CD1c-positive myeloid dendritic cell (primary cell): Measurements from ENCODE around the gene KLK3.
"Not testable (repeated sequence)": the region's sequence is repeated elsewhere in the genome, so short reads cannot be mapped to it uniquely, and the experiment has no call there.

ENCODE experiments used
- DNase-seq: peaks from one replicate; pipeline ENCODE4 v3.0.0-alpha.2; 2016; ENCODE audit errors: extremely low spot score

Gene KLK3

GRCh38 chr19:50854636-50855410 lies at the start of gene KLK3:
KLK3 (plus strand) TSS chr19:50854915; CDS start chr19:50854956, 41 bp downstream.
- DNase-seq = no peak

DNA sequence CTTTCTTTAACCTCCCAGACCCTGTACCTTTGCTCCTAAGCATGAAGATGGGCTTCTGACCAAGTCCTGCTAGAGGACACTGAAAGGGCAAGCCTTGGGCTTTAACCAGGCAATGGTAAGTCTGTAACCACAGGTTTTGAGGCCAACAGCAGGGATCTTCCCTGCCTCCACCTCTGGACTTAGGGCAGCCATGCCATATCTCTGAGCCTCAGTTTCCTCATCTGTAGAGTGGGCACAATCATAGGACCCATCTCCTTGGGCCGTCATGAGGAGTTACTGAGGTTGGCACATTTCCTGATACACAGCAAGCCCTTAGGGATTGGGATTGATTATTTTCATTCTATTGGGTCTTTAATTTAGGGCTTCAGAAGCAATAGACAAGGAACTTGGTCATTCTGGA lies 45.9 kb upstream of the KLK3 start:
- no peak for DNase-seq

GRCh38 chr19:50811622-50812238 lies 43.0 kb upstream of the KLK3 start:
- DNase-seq = not testable (repeated sequence)

DNA sequence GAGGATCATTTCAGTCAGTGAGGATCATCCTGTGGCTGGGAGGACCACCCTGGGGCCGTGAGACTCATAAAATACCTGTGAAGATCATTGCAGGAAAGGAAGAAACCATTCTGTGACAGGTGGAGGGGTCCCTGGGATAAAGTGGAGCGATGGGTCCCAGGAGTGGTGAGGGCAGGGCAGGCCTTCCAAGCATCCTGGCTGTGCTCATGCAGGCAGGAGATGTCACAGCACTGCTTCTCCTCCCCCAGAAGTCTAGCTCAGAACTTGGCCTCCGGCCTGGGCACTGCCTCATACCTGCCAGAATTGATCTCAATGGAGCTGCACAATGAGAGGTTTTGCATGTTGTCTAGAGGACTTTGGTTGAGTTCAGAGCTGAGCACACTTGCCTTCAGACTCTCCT lies 42.2 kb upstream of the KLK3 start:
- DNase-seq = no peak

GRCh38 chr19:50814883-50815282 lies 39.8 kb upstream of the KLK3 start:
- no peak for DNase-seq

- DNase-seq = no peak
These were observed 39.3 kb upstream of the KLK3 start for GRCh38 chr19:50815439-50815838.

- peak; percentile 46 for DNase-seq
These were observed 36.5 kb upstream of the KLK3 start for GRCh38 chr19:50817941-50818858.

DNA sequence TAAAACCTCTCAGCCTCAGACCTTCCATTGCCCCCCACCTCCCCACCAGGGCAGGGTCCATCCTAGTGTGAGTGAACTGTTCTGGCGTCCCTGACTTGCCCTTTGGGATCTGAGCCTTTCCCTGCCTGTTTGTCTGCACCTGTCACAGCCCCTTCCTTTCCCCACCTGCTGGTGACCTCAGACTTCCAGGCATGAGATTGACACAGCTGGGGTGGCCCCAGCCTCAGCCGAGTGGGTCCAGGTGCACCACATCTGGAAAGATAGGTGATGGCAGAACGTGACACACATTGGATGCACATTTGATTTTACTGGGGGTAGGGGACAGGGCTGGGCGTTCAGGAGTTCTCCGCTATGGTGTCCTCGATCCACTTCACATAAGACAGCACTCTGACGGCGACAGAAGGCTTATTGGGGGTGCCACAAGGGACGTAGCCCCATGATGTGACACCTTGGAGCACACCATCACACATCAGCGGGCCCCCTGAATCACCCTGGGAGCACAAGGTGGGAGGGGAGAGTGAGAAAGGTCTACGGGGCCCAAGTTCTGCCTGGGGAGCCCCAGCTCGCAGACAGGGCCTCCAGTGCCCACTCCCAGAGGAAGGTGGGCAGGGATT lies 35.7 kb upstream of the KLK3 start:
- no peak for DNase-seq

DNA sequence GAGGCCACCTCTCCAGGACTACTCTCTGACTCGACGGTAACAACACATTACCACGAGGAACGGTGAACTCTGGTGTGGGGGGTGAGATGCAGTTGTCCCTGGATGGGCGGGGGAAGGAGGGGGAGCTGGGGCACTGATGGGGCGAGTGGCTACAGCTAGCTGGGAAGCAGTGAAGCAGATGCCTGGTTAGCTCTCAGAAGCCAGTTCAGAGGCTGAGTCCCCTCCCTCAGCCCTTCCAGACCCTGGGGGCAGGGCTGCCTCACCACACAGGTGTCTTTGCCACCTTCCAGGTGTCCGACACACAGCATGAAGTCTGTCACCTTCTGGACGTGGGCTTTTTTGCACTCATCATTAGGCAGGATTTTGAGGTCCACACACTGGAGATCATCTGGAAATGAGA lies 35.1 kb upstream of the KLK3 start:
- no peak for DNase-seq

DNA sequence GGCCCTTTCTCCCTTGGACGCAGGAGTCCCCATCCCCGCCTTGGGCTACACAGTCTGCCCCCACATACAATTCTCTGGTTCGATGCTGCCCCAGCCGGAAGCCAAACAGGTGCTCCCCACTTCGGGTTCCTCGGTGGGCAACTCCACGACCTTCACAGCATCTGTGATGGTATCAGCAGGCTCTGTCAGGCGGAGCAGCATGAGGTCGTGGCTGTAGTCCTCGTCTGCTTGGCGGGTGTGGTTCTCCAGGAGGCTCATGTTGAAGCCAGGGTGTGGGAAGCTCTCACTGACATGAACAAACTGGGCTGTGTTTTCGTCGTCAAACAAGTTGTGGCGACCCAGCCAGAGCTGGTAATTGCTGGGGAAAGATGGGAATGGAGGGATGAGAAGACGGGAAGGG lies 34.6 kb upstream of the KLK3 start:
- DNase-seq = no peak

DNA sequence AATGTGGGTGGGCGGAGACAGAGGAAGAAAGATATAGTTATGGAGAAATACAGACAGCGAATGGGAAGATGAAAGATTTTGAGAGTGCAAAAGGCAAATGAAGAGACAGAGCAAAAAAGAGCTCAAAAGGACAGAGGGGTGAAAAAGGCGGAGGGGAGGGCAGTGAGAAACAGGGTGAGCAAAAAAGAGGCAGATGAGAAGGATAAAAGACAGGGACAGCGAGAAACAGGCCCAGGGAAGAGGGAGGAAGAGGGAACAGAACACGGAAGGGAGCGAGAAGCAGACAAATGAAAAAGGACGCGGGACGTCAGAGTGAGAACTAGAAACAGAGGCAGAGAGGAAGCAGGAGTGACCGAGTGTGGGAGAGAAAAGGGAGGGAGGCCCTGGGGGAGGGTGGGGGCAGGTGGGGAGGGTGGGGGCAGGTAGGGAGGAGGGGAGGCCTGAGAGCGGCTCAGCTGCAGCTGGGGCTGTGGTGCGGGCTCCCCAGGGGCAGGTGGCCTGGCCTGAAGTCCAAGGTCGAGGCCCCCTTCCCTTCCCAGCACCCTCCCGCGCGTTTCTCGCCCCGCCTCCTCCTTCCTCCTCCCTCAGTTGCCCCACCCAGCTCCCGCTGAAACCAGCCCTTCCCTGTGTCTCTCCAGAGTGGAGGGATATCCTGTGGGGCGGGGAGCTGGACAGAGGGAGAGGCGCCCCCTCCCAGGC lies 34.0 kb upstream of the KLK3 start:
- no peak for DNase-seq

DNA sequence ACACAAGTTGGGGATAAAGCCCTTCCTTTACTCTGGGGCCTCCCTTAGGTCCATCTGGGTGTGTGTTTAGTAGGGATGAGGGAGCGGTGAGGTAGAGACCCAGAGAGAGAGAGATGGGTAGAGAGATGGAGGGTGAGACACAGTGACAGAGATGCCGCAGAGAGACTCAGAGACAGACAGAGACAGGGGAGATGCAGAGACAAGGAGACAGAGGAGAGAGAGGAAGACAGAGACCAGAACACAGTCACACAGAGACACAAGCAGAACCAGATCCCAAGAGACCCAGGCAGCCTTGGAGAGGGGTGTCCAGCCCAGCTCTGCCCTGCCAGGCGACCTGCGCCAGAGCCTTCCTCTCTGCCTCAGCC lies 33.5 kb upstream of the KLK3 start:
- DNase-seq = no peak

DNA sequence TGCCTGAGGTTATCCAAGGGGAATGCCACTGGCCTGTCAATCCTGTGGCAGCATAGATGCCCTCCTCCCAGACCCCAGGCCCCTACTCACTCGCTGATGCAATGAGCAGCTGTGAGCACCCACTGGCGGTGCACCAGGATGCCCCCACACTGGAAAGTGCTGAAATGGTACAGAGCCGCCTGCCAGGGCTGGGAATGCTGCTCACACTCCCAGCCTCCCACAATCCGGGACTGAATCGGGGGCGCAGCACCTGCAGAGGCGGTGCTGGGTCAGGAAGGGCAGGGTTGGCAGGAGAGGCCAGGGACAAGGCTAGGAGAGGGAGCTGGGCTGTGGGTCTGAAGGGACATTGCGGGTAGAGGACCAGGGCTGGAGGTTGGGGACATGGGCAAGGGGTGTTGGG lies 33.1 kb upstream of the KLK3 start:
- no peak for DNase-seq

DNA sequence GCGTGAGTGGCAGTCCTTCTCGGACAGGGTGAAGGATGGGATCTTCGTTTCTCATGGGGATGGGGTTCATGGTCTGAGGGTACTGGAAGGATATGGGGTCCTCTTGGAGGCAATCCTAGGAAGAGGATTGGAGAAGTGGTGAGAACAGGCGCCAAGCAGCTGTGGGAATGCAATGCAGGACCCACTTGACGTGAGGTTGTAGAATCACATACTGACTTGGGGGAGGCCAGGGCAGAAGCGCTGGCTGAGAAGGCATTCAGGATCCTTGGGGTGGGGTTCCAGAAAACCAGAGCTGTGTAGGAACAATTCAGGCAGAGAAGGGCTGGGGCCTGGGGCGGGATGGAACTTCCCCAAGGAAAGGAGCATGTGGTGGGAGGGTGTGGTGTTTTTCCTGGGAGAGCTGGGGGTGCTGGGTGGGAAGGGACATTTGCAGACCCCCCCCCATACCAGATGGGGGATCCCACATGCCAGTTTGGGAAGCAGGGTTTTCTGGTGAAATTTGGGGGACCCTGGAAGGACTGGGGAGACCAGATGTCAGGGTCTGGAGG lies 32.0 kb upstream of the KLK3 start:
- no peak for DNase-seq

DNA sequence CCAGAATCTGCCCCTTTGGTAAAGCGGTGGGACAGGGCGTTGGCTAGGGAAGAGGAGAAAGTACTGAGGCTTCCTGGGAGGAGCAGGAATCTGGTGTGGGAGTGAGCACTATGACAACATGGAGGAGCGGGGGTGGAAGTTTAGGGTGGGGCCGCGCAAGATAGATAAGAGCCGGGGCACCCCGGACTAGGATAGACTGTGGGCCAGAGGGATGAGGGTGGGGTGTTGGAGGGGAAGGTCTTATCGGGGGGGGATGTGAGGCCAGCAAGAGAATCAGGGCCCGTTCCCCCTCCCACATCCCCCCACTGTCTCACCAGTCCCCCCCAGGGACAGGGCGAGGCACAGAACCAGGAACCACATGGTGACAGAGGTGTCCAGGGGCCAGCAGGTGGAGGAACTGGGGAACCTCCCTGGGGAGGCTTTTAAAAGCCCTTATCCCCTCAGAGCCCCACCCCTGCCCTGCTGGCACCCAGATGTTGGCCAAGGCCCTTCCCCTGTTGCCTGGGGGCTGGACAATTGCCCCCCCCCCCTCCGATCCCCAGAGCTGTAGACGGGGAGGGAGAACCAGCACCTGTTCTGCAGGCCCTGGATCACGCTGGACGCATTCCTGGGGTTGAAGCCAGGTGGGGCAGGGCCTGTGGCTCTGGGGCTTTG lies 31.2 kb upstream of the KLK3 start, which contains the start of gene KLK1:
KLK1 (minus strand) TSS at position 399 of the 654 bp plus-strand sequence; CDS start at position 360, 39 bp downstream.
- DNase-seq = no peak

GRCh38 chr19:50826492-50827240 lies 28.0 kb upstream of the KLK3 start:
- DNase-seq = no peak

DNA sequence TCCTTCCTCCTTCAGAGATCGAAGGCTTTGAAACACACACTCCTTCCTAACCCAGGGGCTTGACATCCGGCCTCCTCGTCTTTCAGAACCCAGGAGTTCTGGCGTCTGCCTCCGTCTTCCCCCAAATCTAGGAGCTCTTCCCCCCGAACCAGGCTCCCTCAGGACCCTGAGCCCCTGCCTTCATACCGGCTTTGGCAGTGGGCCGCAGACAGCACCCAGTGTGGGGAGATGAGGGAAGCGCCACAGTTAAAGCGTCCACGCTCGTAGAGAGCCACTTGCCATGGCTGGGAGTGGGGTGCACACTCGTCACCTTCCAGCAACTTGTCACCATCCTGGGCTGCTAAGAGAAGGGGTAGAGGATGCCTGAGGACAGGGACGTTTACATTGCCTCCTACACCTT lies 27.2 kb upstream of the KLK3 start:
- no peak for DNase-seq

- DNase-seq = no peak
These were observed 24.9 kb upstream of the KLK3 start for GRCh38 chr19:50829801-50830200.

GRCh38 chr19:50830266-50831025 lies 24.3 kb upstream of the KLK3 start:
- no peak for DNase-seq
